HG02943 (cell line): ENCODE results near the gene MMP25.
"Not testable (repeated sequence)": the region's sequence is repeated elsewhere in the genome, so short reads cannot be mapped to it uniquely, and the experiment has no call there.

Experiments
- ATAC-seq: cut with Tn5 transposase; IDR thresholded peaks from one replicate; pipeline ENCODE4 v1.9.1; 2021; ENCODE audit warnings: mild to moderate bottlenecking, low read depth, moderate library complexity; ENCODE audit not compliant: unreplicated experiment

Gene MMP25

DNA sequence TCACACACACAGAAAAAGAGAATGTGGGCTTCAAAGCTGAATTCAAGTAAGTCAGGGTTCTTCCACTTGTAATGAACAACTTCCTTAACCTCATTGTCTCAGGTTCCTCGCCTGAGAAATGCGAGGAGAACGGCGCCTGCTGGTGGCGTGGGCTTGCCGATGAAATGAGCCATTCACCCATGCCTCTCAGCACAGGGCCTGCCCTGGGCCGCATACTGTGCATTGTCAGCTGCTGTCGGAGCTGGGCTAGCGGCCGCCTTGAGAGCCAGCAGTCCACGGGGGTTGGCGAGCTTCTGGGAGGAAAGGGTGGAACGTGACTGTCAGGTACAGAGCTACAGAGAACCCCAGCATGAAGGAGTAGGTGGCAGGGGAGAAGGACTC, 7.0 kb downstream of the MMP25 start:
- ATAC-seq: not testable (repeated sequence)

DNA sequence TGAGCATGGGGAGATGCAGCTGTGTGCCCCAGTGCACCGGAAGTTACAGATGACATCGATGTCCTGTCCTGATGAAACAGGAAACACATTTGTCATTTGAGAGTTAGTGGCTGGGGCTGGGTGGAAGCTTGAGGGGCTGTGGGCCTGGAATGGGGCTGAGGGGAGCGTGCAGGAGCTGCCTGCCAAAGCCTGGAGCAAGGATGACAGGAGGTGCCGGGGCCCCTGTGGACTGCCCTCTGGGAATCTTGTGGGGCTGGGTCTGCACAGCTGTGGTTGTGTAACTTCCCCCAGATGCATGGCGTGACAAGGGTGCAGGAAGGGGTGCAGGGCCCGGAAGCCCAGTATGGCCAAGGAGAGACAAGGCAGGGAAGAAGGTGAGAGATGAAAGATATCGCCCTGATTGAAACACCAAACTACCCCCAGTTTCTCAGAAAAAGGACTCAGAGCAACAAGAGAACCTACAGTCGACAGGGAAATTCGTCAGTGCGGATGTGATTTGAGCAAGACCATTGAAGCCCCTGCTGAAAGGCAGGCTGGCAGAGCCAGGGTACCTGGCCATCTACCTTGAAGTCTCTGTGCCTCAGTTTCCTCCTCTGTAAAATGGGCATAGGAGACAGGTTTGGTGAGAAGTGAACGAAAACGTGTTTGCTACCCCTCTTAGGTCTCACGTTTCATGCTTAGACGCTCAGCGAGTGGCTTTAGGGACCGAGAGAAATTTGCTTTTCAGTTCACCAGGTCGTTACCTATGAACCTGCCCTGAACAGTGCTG, 8.8 kb downstream of the MMP25 start:
- ATAC-seq: no peak

DNA sequence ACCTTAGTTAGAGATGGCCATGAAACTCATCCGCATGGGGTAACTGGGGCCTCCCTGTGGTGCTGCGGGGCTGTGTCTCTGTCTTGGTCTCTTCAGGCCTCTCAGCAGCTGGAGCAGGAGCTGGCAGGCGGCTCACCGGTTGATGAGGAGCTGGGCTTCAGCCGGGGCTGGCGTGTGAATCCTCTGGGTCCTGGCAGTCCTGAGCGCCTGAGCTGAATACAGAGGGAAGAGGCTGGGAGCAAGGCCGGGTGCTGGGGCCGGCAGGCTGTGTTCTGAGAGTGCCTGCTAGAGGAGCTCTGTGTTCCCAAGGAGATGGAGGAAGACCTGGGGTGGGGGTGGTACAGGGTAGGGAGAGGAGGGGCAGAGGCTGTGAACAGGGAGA, 9.4 kb downstream of the MMP25 start:
- not testable (repeated sequence) for ATAC-seq

DNA sequence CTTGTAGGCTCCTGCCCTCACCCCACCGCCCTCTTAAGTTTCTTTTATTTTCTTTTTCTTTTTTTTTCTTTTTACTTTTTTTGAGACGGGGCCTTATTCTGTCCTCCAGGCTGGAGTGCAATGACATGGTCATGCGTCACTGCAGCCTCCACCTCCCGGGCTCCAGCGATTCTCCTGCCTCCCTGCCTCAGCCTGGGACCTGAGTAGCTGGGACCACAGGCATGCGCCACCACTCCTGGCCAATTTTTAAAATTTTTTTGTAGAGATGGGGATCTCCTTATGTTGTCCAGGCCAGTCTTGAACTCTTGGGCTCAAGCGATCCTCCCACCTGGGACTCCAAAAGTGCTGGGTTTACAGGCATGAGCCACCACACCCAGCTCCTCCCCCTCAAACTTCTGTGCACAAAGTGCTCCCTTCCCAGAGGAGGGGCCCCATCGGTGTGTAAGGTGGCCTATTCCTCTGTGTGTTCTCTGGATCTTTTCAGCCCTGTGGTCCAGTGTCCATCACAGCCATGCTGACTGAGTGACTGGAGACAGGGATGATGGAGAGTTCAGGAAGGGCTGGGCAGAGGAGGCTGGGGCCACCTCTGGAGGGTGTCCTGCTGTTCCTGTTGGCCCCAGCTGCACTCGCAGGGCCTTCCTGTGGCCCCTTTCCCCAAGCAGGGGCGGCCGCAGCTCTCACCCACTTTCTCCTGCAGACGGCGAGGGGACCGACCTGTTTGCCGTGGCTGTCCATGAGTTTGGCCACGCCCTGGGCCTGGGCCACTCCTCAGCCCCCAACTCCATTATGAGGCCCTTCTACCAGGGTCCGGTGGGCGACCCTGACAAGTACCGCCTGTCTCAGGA, 10.2 kb downstream of the MMP25 start:
- no peak for ATAC-seq

DNA sequence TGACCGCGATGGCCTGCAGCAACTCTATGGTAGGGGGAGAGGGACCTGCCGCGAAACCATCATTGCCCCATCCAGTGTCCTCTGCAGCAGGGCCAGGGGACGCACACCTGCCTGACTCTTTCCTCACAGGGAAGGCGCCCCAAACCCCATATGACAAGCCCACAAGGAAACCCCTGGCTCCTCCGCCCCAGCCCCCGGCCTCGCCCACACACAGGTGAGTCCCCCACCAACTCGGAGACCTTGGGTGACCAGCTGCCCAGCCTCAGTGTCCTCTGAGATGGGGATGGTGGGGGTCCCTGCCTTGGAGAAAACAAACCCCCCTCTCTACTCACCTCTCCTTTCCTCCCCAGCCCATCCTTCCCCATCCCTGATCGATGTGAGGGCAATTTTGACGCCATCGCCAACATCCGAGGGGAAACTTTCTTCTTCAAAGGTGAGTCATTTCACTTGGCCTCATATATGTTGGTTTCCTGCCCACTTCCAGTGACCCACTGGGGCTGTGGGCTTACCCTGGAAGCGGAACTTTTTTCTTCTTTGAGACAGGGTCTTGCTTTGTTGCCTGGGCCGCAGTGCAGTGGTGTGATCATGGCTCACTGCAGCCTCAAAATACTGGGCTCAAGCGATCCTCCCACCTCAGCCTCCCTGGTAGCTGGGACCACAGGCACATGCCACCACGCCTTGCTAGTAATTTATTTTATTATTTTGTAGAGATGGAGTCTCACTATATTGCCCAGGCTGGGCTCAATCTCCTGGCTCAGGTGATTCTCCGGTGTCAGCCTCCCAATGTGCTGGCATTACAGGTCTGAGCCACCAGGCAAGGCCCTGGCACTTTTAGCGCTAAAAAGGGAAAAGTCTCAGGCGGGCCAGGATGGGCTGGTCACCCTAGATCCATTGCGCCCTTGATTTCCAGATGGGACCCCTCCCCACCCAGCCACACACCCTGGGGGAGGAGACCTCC, 11.1 kb downstream of the MMP25 start:
- no peak for ATAC-seq

DNA sequence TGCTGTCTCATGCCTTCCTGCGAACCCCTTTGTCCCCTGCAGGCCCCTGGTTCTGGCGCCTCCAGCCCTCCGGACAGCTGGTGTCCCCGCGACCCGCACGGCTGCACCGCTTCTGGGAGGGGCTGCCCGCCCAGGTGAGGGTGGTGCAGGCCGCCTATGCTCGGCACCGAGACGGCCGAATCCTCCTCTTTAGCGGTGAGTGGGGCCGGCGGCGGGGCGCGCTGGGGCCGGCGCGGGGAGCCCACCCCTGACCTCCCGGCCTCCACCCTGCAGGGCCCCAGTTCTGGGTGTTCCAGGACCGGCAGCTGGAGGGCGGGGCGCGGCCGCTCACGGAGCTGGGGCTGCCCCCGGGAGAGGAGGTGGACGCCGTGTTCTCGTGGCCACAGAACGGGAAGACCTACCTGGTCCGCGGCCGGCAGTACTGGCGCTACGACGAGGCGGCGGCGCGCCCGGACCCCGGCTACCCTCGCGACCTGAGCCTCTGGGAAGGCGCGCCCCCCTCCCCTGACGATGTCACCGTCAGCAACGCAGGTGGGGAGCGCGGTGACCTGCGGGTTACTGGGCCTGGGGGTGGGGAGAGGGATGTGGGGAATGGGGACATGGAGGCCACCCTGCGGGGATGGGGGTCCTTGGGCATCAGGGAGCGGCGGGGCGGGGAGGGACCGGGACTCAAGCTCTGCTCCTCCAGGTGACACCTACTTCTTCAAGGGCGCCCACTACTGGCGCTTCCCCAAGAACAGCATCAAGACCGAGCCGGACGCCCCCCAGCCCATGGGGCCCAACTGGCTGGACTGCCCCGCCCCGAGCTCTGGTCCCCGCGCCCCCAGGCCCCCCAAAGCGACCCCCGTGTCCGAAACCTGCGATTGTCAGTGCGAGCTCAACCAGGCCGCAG, 12.0 kb downstream of the MMP25 start:
- ATAC-seq: peak; percentile 25

DNA sequence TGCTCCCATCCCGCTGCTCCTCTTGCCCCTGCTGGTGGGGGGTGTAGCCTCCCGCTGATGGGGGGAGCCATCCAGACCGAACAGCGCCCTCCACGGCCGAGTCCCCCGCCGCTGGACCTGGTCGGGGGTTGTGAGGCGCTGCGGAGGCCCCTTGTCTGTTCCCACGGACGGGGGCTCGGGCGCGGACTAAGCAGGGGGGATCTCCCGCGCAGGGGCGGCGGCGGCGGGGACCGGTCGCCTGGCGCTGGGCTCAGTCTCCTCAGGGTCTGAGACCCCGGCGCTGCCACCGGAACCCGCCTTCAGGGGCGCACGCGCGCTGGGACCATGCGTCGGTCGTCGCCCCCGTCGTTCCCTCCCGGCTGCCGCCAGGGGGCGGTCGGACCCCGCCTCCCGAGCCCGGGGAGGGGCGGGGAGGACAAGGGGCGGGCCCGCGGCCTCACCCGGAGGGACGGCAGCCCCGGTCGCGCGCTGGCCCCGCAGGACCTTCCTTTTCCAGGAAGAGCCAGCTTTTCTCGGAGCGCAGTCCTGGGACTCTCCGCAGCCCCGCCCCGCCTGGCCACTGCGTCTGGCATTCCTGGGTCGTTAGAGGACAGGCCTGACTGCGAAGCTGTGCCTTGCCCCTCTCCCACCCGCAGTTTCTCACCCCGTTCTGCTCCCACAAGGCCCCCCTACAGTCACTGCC, 12.8 kb downstream of the MMP25 start:
- ATAC-seq: peak; percentile 59

DNA sequence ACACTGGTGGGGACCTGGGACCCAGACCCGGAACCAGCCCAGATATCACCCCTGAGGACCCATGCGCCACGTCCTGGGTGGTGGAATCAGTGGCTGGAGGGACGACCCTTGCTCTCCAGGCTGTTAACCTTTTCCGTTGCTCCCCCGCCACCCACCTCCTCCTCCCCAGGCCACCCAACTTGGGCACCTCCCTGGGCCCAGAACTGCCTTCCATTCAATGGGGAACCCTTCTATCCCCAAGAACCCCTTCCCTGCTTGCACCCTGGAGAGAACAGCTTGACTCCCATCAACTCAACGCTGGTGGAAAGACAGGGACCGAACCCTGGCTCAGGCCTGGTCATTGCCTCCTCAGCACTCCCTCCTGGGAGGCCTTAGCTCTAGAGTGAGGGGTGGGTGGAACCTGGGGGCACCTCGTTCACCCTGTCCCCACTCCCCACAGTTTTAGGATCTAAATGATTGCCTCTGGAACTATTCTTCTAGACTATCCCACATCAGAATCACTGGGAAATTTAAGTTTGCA, 13.4 kb downstream of the MMP25 start:
- no peak for ATAC-seq

DNA sequence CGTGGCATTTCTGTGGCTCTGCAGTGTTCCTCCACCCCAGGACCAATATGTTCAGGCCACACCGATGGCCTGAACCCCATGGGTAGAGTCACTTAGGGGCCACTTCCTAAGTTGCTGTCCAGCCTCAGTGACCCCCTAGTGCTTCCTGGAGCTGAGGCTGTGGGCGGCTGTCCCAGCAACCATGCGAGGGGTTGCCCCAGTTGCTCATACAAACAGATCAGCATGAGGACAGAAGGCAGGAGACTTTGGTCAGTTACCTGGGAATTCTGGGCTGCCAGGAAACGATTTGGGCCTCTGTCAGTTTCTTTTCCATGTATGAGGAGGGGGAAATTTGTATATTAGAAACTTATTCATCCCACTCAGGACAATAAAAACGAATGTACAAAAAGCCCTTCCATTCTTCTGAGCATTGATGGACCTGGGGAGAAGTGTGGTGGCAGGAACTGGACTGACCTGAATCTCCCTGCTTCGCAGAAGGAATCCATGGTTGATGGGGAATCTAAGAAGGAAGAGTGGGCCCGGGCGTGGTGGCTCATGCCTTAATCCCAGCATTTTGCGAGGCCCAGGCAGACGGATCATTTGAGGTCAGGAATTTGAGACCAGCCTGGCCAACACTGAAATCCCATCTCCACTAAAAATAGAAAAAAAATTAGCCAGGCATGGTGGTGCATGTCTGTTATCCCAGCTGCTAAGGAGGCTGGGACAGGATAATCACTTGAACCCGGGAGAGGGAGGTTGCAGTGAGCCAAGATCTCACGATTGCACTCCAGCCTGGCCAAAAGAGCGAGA, 14.2 kb downstream of the MMP25 start:
- no peak for ATAC-seq

DNA sequence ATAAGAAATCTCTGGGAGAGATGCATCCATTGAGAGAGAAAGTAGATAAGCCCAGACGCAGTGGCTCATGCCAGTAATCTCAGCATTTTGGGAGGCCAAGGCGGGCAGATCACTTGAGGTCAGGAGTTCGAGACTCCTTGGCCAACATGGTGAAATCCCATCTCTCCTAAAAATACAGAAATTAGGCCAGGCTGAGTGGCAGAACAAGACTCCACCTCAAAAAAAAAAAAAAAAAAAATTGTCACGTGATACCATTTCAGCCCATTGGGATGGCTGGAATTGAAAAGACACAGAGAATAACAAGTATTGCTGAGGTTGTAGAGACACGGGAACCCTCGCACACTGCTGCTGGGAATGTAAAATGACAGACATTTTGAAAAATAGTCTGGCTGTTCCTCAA, 16.2 kb downstream of the MMP25 start:
- ATAC-seq: no peak

DNA sequence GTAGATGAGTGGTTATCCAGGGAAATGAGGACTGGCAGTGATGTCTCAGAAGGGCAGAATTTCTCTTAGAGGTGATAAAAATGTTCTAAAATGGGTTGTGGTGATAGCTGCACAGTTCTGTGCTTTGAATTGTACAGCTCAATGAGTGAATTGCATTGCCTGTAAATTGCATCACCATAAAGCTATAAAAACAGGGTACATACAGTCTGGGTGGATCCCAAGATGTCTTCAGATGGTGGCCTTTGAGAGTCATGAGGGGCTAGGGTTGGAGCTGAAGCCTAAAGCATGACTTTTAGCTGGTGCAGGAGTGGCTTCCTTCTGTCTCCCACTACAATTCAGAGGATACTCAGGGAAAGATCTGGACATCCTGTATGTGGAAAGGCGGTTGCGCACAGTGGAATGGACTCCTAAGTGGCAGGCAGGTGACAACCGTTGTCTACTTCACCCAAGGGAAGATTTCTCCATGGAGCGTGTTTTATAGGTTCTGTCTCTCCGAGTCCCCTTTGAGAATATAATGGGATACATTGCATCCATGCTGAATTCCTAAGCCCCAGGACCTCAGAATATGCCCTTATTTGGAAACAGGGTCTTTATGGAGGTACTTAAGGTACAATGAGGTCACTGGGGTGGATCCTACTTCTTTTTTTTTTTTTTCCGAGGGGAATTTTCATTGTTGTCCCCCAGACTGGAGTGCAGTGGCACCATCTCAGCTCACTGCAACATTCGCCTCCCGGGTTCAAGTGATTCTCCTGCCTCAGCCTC, 17.4 kb downstream of the MMP25 start:
- no peak for ATAC-seq

DNA sequence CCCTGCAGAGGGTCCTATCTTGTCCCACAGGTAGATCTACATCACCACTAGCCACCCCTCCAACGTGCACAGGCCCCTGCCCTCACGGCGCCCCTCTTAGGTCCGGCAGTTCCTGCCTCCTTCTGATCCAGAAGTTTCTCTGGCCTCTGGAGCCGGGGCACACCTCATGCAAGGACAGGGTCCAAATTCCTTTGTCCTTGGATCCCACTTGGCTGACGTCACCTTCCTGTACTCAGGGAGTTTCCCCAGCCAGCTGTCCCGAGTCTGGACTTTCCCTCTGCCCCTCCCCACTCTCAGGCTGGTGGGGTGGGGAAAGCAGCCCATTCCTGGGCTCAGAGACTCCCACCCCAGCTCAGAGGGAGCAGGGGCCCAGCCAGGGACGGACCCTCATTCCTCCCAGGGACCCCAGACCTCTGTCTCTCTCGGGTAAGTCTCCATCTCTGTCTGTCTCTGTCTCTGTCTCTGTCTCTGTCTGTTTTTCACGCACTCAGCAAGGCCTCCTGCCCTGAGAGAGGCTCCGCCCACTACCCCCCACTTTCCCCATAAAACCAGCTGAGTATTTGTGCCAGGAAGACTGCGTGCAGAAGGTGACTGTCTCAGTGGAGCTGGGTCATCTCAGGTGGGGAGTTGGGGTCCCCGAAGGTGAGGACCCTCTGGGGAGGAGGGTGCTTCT, 18.8 kb downstream of the MMP25 start, which contains the start of gene IL32:
Gene IL32 (plus strand): TSS at position 572 of the 673 bp plus-strand sequence. CDS start 172 bp downstream, outside the sequence.
- no peak for ATAC-seq

DNA sequence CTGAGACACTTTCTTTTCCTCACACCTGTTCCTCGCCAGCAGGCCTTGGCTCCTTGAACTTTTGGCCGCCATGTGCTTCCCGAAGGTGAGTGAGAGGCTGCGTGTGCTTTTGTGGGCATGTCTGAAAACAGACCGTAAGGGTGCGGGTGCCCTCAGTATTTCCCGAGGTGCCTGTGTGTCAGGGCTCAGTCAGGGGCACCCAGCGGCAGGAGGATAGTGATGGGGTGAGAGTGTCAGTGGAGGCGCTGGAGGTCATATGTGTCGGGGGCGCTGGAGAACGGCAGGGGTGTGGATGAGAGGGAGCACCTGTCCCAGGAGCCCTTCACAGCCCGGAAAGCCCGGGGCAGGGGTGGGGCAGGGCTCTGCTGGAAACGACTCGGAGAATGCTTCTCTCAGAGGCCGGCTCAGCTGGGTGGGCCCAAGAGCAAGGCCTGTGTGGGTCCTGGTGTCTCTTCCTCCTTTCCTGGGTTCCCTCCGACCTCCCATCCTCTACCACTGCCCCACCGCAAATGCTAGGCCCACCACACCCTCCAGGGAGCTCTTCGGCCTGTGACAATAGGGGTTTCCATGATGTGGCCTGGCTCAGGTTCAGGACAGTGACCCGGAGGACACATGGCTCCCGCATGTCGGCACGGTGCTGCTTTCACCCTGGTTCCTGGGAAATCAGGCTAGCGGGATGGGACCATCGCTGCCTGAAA, 19.5 kb downstream of the MMP25 start:
- ATAC-seq: no peak

DNA sequence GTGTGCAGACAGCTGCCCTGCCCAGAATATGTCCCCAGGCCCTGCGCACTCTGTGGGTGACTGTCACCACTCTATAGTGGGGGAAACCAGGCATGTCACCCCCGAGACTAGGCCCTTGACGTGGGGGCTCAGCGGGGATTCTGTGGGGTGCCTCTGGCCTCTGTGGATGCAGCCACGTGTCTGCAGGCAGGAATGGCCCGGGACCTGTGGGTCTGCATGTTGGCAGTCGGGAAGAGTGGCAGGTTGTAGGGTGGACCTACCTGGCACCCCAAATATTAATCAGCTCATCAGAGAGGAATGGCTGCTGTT, 20.0 kb downstream of the MMP25 start:
- ATAC-seq: no peak

DNA sequence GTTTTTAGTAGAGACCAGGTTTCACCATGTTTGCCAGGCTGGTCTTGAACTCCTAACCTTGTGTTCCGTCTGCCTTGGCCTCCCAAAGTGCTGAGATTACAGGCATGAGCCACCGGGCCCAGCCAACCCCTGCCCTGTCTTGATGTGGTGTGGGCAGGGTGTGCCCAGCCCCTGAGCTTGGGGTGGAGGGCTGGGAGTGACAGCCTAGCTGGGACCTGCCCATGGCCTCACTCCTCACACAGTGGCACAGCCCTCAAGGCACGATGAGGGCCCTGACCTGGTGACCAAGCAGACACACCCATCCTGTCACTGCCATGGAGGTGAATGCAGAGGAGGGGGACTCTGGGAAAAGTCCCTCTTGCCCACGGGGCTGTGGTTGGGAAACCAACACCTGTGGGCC, 22.1 kb downstream of the MMP25 start:
- ATAC-seq: no peak

DNA sequence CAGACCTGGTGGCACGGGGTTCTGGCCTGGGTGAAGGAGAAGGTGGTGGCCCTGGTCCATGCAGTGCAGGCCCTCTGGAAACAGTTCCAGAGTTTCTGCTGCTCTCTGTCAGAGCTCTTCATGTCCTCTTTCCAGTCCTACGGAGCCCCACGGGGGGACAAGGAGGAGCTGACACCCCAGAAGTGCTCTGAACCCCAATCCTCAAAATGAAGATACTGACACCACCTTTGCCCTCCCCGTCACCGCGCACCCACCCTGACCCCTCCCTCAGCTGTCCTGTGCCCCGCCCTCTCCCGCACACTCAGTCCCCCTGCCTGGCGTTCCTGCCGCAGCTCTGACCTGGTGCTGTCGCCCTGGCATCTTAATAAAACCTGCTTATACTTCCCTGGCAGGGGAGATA, 22.8 kb downstream of the MMP25 start:
- not testable (repeated sequence) for ATAC-seq
